Esophagus muscularis mucosa (tissue), 4 donors: ENCODE data around the gene DGLUCY. TPM values are rescaled to one million over a fixed set of nuclear protein-coding genes. Genes with fewer than 3 reads are reported as not detected.

Experiments used
- DNase-seq: peaks from one replicate; pipeline ENCODE4 v3.0.0-alpha.2; 2017; ENCODE audit errors: extremely low spot score
- H3K27ac ChIP-seq, 4 donors: fragments of 200-600 bp; sonication (generic); replicated peaks in 1 of 4; 1 replicate in 3 of 4; 2 replicates in 1 of 4; pipeline ENCODE4 v1.5.1; 2016 to 2019; ENCODE audit warnings: mild to moderate bottlenecking in 1 of 4
- H3K27me3 ChIP-seq, 4 donors: fragments of 200-600 bp; sonication (generic); one replicate each; pipeline versions ENCODE4 v1.5.1 to v1.6.0; 2016 to 2019
- H3K36me3 ChIP-seq, 4 donors: fragments of 200-600 bp; sonication (generic); one replicate each; pipeline ENCODE4 v1.5.1; 2016 to 2019
- H3K4me1 ChIP-seq, 4 donors: fragments of 200-600 bp; sonication (generic); one replicate each; pipeline ENCODE4 v1.5.1; 2016 to 2019
- H3K4me3 ChIP-seq, 4 donors: fragments of 200-600 bp; sonication (generic); 1 replicate in 2 of 4; 2 replicates in 2 of 4; pipeline ENCODE4 v1.5.1; 2016 to 2019; ENCODE audit warnings: mild to moderate bottlenecking in 4 of 4, moderate library complexity in 1 of 4
- H3K9me3 ChIP-seq, 4 donors: fragments of 200-600 bp; sonication (generic); 1 replicate in 3 of 4; 2 replicates in 1 of 4; pipeline ENCODE4 v1.5.1; 2016 to 2019
- EP300 ChIP-seq: sonication (generic); formaldehyde crosslinking; IDR thresholded peaks from one replicate; pipeline ENCODE4 v1.6.1; 2017; ENCODE audit warnings: antibody characterized with exemption
- POLR2A ChIP-seq: fragments of 450-650 bp; IDR thresholded peaks from one replicate; pipeline ENCODE4 v1.6.1; 2017; ENCODE audit warnings: antibody characterized with exemption, moderate library complexity, mild to moderate bottlenecking, low read depth
- POLR2AphosphoS5 ChIP-seq, 2 donors: sonication (generic); formaldehyde crosslinking; IDR thresholded peaks; one replicate each; pipeline ENCODE4 v1.6.1; 2017; ENCODE audit warnings: antibody characterized with exemption in 2 of 2
- WGBS: methylation state at CpG from one replicate; pipeline ENCODE4 v1.1.5; 2018; 5-methylcytosine and 5-hydroxymethylcytosine counted together
- intact Hi-C: fragments of 100-400 bp; cut with DNase I; formaldehyde crosslinking; loops from one replicate; pipeline ENCODE4 v1.15.1; 2023
- total RNA-seq, 4 donors: library from RNA; depleted of rRNA; stranded (reverse); fragments of >200 nt; gene quantifications; one replicate each; pipeline versions ENCODE4 v1.1.0 to v1.2.1, GENCODE V29; 2016
- TF ChIP-seq, protein P1 (sequence below), 3 experiments: fragments of 200-600 bp in 2 of 3; fragments of 450-650 bp in 1 of 3; sonication (generic) in 2 of 3; IDR thresholded peaks; one replicate each; pipeline ENCODE4 v1.5.1; 2017 to 2019; ENCODE audit warnings: antibody characterized with exemption in 3 of 3, mild to moderate bottlenecking in 2 of 3, moderate library complexity in 1 of 3

Gene DGLUCY
- total RNA-seq, 4 donors from 2014 or later, result 47.2 to 88.2 (median 66.5) TPM

GRCh38 chr14:91142214-91142668 lies 28.4 kb downstream of the DGLUCY start:
- Histone ChIP-seq H3K27me3 (no peaks in the 10 kb centered on the region), H3K4me1 (peaks cover 62 to 87% (median 68%) of the 10 kb centered on the region in 4 donors), H3K9me3 (no peaks in the 10 kb centered on the region), H3K27ac (peak overlapping the region in 1 of 4 donors; percentile 87), H3K4me3 (no peak overlapping the region), H3K36me3 (peaks cover 0 to 20% (median 19%) of the 10 kb centered on the region in 4 donors)
- TF ChIP-seq, protein P1, sequence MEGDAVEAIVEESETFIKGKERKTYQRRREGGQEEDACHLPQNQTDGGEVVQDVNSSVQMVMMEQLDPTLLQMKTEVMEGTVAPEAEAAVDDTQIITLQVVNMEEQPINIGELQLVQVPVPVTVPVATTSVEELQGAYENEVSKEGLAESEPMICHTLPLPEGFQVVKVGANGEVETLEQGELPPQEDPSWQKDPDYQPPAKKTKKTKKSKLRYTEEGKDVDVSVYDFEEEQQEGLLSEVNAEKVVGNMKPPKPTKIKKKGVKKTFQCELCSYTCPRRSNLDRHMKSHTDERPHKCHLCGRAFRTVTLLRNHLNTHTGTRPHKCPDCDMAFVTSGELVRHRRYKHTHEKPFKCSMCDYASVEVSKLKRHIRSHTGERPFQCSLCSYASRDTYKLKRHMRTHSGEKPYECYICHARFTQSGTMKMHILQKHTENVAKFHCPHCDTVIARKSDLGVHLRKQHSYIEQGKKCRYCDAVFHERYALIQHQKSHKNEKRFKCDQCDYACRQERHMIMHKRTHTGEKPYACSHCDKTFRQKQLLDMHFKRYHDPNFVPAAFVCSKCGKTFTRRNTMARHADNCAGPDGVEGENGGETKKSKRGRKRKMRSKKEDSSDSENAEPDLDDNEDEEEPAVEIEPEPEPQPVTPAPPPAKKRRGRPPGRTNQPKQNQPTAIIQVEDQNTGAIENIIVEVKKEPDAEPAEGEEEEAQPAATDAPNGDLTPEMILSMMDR (IDR thresholded peaks at IDR 0.05), result no peak
- TF ChIP-seq EP300 (no peak), POLR2A (no peak), POLR2AphosphoS5 (IDR thresholded peaks at IDR 0.05) (no peak)
- DNase-seq, result no peak
- intact Hi-C loops, result loop anchor here (10.0 kb wide), 1 partner anchor 237 kb away; no protein-coding TSS in a partner anchor
- WGBS, result 71% methylated on average over 1 of the region's 1 CpG

GRCh38 chr14:91143862-91144261 lies 30.0 kb downstream of the DGLUCY start:
- TF ChIP-seq EP300 (no peak), POLR2AphosphoS5 (IDR thresholded peaks at IDR 0.05) (no peak), POLR2A (no peak)
- TF ChIP-seq, protein P1 (IDR thresholded peaks at IDR 0.05), result no peak
- WGBS, result 70% methylated on average over 8 of the region's 8 CpGs
- intact Hi-C loops, result loop anchor here (10.0 kb wide), 1 partner anchor 239 kb away; no protein-coding TSS in a partner anchor
- no peak for DNase-seq
- Histone ChIP-seq H3K36me3 (peaks cover 0 to 32% (median 25%) of the 10 kb centered on the region in 4 donors), H3K27me3 (no peaks in the 10 kb centered on the region), H3K9me3 (no peaks in the 10 kb centered on the region), H3K27ac (peak overlapping the region; percentile 71 to 87 (median 81)), H3K4me1 (peaks cover 64 to 96% (median 80%) of the 10 kb centered on the region in 4 donors), H3K4me3 (no peak overlapping the region)

- Histone ChIP-seq H3K36me3 (peaks cover 0 to 32% (median 25%) of the 10 kb centered on the region in 4 donors), H3K9me3 (no peaks in the 10 kb centered on the region), H3K4me1 (peaks cover 66 to 96% (median 83%) of the 10 kb centered on the region in 4 donors), H3K27me3 (no peaks in the 10 kb centered on the region), H3K4me3 (no peak overlapping the region), H3K27ac (peak overlapping the region; percentile 71 to 87 (median 81))
- no peak for DNase-seq
- intact Hi-C loops, result loop anchor here (10.0 kb wide), 1 partner anchor 240 kb away; no protein-coding TSS in a partner anchor
- 57% methylated on average over 5 of the region's 5 CpGs for WGBS
- TF ChIP-seq POLR2A (no peak), POLR2AphosphoS5 (IDR thresholded peaks at IDR 0.05) (no peak), EP300 (no peak)
- TF ChIP-seq, protein P1 (IDR thresholded peaks at IDR 0.05), result no peak
These were observed 30.7 kb downstream of the DGLUCY start for GRCh38 chr14:91144425-91145145.

- TF ChIP-seq EP300, result no peak
- no peak for TF ChIP-seq POLR2AphosphoS5 (IDR thresholded peaks at IDR 0.05)
- TF ChIP-seq, protein P1 (IDR thresholded peaks at IDR 0.05), result no peak
- Histone ChIP-seq H3K4me3 (no peak overlapping the region), H3K4me1 (peaks cover 59 to 92% (median 84%) of the 10 kb centered on the region in 4 donors), H3K36me3 (peaks cover 0 to 32% (median 25%) of the 10 kb centered on the region in 4 donors), H3K9me3 (no peaks in the 10 kb centered on the region), H3K27me3 (no peaks in the 10 kb centered on the region), H3K27ac (peak overlapping the region; percentile 71 to 87 (median 81))
- DNase-seq, result no peak
- intact Hi-C loops, result loop anchor here (10.0 kb wide), 1 partner anchor 241 kb away; no protein-coding TSS in a partner anchor
- 93% methylated on average over 11 of the region's 11 CpGs for WGBS
These were observed 31.7 kb downstream of the DGLUCY start for GRCh38 chr14:91145391-91146160.
